GM21381 (cell line): ENCODE data around the gene CIP2A.
"Not testable (repeated sequence)": the region's sequence is repeated elsewhere in the genome, so short reads cannot be mapped to it uniquely, and the experiment has no call there.

Experiments
- ATAC-seq: cut with Tn5 transposase; IDR thresholded peaks from one replicate; pipeline ENCODE4 v1.9.1; 2021; ENCODE audit warnings: mild to moderate bottlenecking, moderate library complexity; ENCODE audit not compliant: unreplicated experiment

The CIP2A gene

DNA sequence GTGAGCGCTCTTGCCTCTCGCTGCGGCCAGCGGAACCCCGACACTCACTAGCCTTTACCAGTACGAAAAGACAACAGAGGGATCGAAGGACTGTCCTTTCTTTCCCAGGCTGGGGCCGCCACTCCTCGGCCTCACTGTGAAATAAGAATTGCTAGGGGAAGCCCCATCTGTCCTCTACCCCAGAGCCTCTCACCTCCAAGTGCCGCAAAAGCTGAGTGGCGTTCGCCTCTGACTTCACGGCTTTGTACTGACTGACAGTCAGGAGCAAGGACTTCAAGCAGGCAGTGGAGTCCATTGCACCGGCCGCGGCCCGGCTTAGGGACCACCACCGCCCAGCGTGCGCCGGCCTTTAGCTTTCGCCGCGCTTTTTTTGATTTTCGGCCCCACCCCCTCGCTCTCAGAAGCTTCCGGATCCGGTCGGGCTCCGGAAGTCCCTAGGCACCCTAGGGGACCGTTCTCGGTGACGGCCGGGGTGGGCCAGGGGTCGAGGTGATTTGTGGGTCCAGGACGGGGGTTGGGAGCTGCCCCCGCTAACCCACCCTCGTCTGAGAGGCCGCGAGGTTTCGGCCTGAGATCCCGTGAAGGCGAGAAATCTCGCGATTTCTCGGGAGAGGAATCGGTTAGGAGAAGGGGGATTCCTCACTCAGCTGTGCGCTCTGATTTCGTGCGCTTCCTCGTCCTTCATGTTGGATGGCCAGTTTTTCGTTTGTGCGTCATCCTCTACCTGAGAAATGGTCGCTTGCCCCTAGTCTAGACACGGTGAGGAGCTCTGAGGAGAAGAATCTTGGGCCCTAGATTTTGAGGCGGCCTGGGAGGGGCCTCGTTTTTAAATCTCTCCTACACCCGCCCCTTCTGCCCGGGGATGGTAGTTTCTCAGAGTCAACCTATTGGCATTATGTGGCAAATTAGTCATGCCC, at the start of gene CIP2A, which contains the start of gene DZIP3:
CIP2A (minus strand) TSS at position 358 of the 917 bp plus-strand sequence; CDS start at position 295, 63 bp downstream.
DZIP3 (plus strand) TSS at position 642 of the 917 bp plus-strand sequence. CDS start 15,685 bp downstream, outside the sequence.
- peak; percentile 93 for ATAC-seq

DNA sequence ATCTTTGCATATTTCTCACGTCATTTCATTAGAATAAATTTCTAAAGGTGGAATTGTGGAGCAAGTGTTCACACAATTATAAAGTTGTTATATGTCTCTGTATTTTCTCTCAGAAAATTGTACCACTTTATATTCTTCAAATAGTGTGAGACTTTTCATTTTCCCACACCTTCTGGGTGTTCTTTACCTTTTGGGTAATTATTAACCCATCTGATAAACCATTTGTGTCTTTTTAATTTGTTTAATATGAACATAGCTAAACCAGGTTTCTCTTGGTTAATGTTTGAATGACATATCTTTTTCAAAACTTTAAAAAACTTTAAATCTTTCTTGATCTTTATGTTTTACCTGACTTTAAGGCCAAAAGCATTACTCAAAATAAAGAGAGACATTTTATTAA, 40.7 kb upstream of the CIP2A start:
- no peak for ATAC-seq

DNA sequence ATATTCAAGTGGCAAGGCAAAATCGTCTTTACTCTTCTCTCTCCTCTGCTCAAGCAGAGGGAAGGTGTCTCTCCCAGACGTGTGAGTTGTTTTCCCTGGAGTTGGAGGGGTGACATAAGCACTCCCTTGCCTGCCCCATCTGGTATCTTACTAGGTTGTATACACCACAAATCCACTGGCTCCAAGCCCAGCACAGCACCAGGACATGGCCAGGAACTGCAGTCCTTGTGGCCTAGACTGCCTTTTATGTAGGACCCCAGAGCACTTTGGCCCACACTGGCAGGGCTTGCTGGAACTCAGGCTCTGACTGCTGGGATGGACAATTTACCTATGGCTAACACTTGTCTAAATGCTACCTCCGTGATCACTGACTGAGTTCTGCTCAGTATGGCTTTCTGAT, 34.3 kb upstream of the CIP2A start:
- ATAC-seq: no peak

DNA sequence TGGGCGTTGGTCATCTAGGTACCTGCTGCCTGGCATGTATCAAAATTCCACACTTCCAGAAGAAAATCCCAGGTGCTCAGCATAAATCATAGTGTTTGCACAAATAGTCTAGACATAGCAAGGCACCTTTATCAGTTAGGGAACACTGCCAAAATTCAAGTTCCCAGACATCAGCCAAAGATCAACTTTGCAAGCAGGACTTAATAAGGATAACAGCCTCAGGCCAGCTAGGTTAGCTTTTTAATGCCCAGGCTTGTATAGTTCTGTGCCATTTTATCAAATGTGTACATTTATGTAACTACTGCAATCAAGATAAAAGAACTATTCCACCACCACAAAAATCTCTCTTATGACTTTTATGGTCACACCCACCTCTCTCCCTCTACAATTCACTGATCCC, 31.0 kb upstream of the CIP2A start:
- no peak for ATAC-seq

DNA sequence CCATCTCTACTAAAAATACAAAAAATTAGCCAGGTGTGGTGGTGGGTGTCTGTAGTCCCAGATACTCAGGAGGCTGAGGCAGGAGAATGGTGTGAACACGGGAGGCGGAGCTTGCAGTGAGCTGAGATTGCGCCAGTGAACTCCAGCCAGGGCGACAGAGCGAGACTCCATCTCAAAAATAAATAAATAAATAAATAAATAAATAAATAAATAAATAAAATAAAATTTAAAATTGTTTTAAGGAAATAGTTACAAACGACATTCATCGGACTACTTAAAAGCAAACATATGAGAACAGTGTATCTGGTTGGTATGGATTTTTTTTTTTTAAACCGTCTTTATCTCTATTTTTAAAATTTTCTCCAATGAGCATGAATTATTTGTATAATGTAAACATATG, 26.9 kb upstream of the CIP2A start:
- ATAC-seq: not testable (repeated sequence)

DNA sequence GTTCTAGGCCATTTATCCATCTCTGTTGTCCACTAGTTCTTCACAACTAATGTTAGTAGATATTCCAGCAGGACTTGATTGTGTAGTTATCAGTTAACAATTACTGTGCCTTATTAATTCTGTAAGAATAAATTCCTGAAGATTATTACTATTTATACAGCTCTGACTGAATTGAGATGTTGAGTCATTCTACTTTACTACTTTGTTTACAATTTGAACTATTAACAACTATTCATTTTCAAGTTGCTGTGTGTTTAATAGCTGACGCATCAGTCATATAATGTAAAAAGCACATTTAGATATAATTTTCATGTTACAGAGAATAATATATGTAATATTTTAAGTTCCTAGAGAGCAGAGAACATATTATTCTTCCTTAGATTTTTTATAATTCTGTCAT, 21.4 kb upstream of the CIP2A start:
- ATAC-seq: no peak

DNA sequence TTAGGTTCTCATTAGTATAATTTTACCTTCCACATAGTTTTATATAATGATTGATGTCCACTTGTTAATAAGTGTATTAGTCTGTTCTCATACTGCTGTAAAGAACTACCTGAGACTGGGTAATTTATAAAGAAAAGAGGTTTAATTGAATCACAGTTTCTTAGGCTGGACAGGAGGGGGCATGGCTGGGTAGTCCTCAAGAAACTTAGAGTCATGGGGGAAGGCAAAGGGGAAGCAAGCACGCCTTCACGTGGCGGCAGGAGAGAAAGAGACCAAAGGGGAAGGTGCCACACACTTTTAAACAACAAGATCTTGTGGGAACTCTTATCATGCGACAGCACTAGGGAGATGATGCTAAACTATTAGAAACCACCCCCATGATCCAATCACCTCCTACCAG, 19.5 kb upstream of the CIP2A start:
- ATAC-seq: no peak

DNA sequence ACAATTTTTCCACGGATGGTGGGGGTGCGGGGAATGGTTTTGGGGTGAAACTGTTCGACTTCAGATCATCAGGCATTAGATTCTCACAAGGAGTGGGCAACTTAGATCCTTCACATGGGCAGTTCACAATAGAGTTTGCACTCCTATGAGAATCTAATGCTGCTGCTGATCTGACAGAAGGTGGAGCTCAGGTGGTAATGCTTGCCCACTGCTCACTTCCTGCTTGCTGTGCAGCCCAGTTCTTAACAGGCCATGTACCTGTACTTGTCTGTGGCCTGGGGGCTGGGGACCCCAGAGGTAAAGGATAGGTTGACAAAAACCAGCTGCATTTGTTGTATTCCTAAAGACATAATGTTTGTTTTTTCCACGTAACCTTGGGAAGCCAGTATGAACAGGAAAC, 16.3 kb upstream of the CIP2A start:
- ATAC-seq: no peak

DNA sequence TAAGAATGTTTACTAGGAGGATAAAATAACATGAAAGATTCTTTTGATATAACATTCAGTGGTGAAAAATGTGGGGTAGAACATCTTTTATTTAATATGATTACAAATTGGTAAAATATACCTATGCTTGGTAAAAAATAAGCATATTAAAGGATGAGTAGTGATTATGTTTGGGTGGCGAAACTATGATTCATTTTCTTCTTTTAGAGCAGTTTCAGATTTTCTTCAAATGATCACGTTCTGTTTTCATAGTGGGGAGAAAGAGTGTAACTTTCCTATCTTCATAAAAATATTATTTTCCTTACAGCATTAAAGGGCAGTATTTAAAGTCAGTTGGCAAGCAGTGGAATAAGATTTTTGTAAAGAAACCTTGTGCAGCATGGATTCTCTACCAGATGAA, 15.8 kb upstream of the CIP2A start:
- no peak for ATAC-seq

DNA sequence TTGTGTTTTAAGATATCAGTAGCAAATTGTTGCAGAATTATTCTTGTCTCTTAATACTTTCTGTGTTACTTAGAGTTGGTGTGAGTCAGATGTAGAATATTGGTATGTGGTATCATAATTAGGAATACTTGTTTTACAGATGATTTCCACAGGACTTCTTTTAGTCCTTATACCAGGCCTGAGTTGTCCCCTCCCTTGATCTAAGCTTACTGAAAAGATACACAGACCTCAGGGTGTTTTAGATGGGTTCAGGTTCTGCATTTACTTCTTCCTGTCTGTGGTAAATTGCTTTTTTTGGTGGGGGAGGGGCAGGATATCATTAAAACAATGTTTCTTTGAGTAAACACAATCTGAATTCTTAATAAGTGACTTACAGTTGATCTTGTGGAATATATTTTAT, 14.5 kb upstream of the CIP2A start:
- ATAC-seq: no peak

DNA sequence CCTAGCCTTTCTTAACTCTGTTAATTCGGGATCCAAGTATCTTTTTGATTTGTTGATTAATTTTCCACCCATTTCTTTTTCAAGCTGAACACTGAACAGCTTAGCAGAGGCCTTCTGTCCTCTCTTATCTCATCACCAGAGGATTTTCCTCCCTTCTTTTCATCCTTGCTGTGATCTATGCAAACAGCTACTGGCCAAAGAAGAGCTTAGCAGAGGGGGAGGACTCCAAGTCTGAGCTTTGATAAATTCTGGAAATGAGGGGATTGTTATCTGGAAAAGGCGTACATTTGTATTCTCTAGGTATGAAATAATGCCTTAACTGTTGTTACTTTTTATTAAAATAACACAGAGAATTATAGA, 13.7 kb upstream of the CIP2A start:
- ATAC-seq: no peak

DNA sequence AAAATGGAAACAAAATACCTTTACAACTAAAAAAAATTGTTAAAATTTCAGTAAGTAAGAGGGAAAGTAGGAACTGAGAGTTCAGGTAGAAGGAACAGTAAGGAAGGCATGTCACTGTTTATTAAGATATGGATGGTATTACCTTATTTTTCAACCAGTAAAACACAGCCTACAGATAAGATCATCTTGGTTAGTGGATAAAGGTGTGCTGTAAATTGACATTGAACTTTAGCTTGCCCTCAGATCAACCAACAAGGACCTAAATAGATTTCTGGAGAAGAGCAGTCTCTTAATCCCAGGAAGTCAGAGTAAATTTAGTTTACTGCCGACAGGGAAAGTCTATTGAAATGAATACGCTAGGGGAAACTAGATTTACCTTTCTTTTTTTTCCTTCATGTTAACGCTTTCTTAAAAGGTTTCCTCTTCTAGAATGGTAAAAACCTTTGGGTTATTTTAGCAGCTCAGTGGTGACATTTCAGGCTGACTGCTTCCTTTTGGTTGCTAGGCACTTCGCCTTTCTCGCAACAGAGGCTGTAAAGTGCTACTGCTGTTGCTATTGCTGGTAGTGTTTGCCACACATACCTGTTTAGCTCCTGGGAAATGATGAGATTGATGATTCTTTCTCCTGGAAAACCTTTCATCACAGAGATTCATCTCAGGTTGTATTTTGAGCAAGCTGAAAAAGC, 13.2 kb upstream of the CIP2A start:
- peak; percentile 68 for ATAC-seq

DNA sequence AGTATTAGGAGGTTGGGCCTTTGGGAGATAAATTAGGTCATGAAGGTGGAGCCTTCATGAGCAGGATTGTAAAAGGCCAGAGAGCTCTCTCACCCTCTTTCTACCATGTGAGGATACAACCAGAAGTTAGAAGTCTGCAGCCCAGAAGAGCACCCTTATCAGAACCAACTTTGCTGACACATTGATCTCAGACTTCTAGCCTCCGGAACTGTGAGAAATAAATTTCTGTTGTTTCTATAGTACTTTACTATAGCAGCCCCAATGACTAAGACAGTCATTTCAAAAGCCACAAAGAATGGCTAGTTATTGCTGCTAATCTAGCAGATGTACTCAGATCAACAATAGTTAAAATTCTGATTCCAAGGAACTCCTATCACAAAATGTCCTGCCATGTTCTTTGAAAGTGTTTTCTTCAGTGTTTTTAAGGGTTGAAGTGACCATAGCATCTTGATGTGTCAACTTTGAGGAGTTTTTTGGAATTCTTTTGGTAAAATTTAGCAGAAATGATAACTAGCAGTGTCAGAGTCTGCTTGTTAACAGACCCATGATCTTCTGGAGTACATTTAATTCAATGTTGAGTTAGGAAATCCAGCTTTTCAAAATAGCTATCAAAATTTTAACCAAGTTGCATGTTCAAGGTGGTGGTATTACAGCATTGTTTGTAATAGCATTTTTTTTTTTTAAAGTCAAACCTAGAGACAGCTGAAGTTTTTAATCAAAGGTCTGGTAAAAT, 10.6 kb upstream of the CIP2A start:
- no peak for ATAC-seq

DNA sequence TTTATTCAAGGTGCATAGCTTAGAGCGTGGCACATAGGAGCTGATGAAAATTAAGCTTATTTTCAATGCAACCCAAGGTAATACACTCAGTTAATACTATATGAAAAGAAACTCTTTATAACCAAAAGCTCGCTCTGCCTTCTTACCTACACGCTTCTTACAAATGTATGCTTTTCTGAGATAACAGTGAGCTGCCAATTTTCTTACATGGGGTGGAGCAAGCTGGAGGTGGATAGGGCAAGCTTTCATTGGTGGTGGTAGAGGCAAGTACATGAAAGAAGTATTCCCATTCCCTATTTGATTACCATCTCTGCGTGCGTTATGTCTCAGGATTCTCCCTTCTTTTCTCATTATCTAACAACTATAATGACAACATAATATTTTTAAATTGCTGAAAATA, 9.1 kb upstream of the CIP2A start:
- no peak for ATAC-seq

DNA sequence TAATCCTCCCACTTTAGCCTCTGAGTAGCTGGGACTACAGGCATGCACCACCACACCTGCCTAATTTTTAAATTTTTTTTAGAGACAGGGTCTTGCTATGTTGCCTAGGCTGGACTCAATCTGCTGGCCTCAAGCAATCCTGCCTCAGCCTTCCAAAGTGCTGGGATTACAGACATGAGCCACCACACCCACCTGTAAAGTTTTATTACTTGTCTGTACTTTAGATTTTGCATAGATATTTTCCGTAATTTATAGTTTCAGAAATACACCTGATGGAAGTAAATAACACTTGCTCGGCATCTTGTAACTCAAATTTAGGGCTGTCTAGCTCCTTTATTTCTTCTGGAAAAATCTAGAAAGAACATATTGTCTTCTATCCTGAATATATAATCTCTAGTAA, 6.1 kb upstream of the CIP2A start:
- no peak for ATAC-seq

DNA sequence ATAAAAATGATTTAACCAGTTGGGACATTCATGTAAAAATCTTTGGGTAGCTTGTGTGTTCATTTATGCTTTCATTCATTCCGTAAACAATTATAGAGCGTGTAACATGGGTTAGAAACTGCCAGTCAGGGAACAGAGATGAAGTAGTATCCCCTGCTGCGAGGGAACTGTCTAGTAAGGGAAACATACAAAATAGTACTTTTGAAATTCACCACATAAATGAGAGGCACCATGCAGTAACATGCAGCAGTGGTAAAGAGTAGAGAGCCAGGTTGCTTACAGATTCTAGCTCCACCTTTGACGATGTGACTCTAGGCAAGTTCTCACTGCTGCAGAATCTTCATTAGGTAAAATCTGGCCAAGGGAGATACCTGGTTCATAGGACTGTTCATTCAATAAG, 1.2 kb upstream of the CIP2A start:
- no peak for ATAC-seq

DNA sequence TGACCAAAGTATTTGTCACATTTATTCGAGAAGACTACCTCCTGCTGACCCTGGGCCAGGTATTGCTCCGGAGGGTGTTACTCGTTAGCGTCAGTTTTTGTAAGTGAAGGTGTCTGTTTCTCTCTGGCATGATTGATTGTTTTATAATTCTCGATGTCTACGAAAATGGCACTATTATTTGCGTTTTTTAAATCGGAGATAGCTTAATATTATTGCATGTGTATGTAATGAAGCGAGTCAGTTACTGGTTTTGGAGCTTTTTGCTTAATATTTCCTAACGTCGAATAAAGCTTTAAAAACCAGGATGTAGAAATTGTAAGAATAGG, 723 bp upstream of the CIP2A start:
- ATAC-seq: no peak

DNA sequence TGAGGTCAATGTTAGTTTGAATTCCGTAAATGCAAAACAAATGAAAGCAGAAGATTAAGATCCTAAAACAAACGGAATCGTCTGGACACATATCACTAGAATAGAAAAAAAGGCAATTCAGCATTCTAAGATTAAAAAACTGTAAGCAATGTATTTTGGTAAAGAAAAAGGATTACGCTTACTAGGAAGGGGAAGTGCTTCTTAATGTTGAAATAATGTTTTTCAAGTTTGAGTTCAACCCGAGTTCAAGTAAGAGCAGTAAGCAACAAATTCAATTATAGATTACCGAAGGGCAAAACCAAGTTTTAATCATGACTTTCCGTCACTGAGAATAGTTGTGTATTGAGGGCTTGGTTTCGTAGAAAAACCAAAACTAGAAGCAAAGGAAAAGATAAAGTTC, 637 bp downstream of the CIP2A start:
- no peak for ATAC-seq

DNA sequence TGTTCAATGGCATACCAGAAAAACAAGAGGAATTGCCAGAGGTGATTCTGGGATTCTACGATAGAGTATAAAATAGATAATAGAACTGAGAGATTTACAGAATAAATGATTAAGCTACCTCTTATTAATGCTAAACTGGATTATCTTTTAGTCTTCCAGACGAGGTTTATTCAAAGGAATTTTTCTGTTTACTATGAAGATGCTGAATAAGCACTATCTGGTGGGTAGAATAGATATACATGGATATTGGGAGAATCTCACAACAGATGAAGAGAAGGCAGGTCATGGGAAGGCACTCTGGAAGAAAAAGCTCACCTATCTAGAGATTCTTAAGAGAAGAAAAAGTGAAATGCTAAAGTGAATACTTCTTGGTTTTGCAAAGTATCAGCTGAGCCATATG, 11.2 kb downstream of the CIP2A start:
- no peak for ATAC-seq

DNA sequence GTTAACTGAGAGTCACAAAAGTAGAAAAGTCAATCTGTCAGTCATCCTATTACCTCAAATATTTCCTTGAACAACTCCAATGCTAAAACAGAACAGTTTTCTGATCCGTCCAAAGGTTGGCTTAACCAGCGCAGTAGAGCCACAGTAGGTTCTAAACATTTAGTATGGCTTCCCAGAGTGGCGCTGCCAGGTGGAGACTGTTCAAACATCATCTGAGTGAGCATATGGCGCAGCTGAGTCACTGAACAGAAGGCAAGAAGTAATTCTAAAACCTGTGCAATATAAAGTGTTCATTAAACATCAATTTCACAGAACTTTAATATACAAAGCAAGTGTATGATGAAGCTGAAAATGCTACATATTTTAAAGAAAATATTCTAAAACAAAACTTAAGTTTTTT, 19.9 kb downstream of the CIP2A start:
- no peak for ATAC-seq

DNA sequence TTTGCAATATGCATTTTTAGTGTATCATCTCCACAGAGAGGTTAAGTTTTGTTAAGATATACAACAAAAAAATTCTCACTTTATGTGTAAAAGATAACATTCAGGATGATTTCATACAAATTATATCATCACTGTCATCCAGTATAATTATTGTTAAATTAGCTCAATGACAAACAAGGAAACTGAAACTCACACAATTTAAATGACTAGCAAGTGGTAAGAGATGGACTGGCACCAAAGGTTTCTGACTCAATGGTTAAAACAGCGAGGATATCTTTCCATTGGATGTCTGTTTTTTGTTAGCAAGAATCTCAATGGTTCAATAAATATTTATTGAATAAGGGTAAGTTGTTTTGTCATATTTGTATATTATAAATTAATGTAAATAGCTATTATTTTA, 22.6 kb downstream of the CIP2A start:
- ATAC-seq: no peak

DNA sequence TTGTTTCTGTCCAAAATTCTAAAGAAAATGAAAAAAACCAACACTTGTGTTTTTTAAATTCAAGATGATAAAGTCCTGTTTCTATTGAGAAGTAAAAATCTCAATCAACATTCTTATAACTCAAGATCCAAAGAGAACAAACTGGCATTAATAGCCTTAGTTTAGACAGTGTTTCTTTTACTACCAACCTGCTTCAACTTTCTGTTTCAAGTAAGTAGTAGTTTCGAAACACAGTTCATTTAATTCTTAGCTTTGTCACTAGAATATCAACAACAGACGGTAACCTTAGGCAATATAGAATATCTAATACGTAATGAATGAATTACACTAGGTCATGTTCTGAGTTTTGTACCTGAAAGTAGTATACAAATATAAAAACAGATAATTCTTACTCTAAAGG, 23.7 kb downstream of the CIP2A start:
- no peak for ATAC-seq
